ENCODE data around the gene DAB2IP. TPM values are rescaled to one million over a fixed set of nuclear protein-coding genes. Genes with fewer than 3 reads are reported as not detected.

Gene DAB2IP
- polyA plus RNA-seq, 1 donor (not counting 4 experiments of a cell fraction or from before 2014, with no cell fraction given) = 28.6 TPM

- dilution Hi-C loops (cut with MboI; ENCODE audit: extremely low pct_ligation_motif_present, low sequenced_read_pairs) = no loop called here
- Histone ChIP-seq H3K4me1 (ENCODE audit: control insufficient read depth, extremely low read depth, insufficient read depth, low read length) (no peaks in the 10 kb centered on the region), H3K27me3 (ENCODE audit: control insufficient read depth, extremely low read depth, insufficient read depth, low read length) (peaks cover 4% of the 10 kb centered on the region), H3K4me2 (ENCODE audit: control insufficient read depth, extremely low read depth, insufficient read depth, low read depth, low read length) (no peak overlapping the region), H3K79me2 (ENCODE audit: control insufficient read depth, insufficient read depth, low read length) (no peaks in the 10 kb centered on the region), H3K36me3 (ENCODE audit: control insufficient read depth in 2 of 2, extremely low read depth in 1 of 2, insufficient read depth in 2 of 2, low read length in 2 of 2) (no peaks in the 10 kb centered on the region), H3K4me3 (ENCODE audit: control insufficient read depth in 2 of 3, extremely low read depth in 1 of 3, insufficient read depth in 2 of 3, low read depth in 1 of 3, low read length in 3 of 3) (no peak overlapping the region), H2AFZ (ENCODE audit: control insufficient read depth, low read length) (no peak overlapping the region), H3K9me1 (ENCODE audit: control insufficient read depth, extremely low read depth, insufficient read depth, low read length) (no peaks in the 10 kb centered on the region), H3K27ac (ENCODE audit: control insufficient read depth, insufficient read depth, low read length) (no peak overlapping the region), H3K9ac (ENCODE audit: control insufficient read depth, extremely low read depth, insufficient read depth, low read length) (no peak overlapping the region), H4K20me1 (ENCODE audit: control insufficient read depth, extremely low read depth, insufficient read depth, low read length) (peaks cover 2% of the 10 kb centered on the region), H3K9me3 (ENCODE audit: control insufficient read depth, low read depth, low read length) (no peaks in the 10 kb centered on the region)
- TF ChIP-seq CTCF (optimal IDR thresholded peaks at IDR 0.05 in 1 of 3, IDR thresholded peaks at IDR 0.05 in 1 of 3, conservative IDR thresholded peaks at IDR 0.05 in 1 of 3; ENCODE audit: extremely low read depth in 1 of 3, insufficient read depth in 2 of 3, low read length in 3 of 3) = no peak
- no peak for TF ChIP-seq EZH2 (IDR thresholded peaks at IDR 0.05; ENCODE audit: low read length)
- DNase-seq (ENCODE audit: low read depth, low spot score) (no peak), FAIRE-seq (no peak)
Measured at GRCh38 chr9:121625590-121625989, 25.8 kb upstream of the DAB2IP start.

GRCh38 chr9:121626012-121626411 is 25.4 kb upstream of the DAB2IP start:
- Histone ChIP-seq H3K9me3 (ENCODE audit: control insufficient read depth, low read depth, low read length) (no peaks in the 10 kb centered on the region), H2AFZ (ENCODE audit: control insufficient read depth, low read length) (no peak overlapping the region), H3K79me2 (ENCODE audit: control insufficient read depth, insufficient read depth, low read length) (no peaks in the 10 kb centered on the region), H3K27me3 (ENCODE audit: control insufficient read depth, extremely low read depth, insufficient read depth, low read length) (peaks cover 4% of the 10 kb centered on the region), H4K20me1 (ENCODE audit: control insufficient read depth, extremely low read depth, insufficient read depth, low read length) (peaks cover 2% of the 10 kb centered on the region), H3K4me1 (ENCODE audit: control insufficient read depth, extremely low read depth, insufficient read depth, low read length) (no peaks in the 10 kb centered on the region), H3K9me1 (ENCODE audit: control insufficient read depth, extremely low read depth, insufficient read depth, low read length) (no peaks in the 10 kb centered on the region), H3K36me3 (ENCODE audit: control insufficient read depth in 2 of 2, extremely low read depth in 1 of 2, insufficient read depth in 2 of 2, low read length in 2 of 2) (no peaks in the 10 kb centered on the region), H3K4me3 (ENCODE audit: control insufficient read depth in 2 of 3, extremely low read depth in 1 of 3, insufficient read depth in 2 of 3, low read depth in 1 of 3, low read length in 3 of 3) (no peak overlapping the region), H3K27ac (ENCODE audit: control insufficient read depth, insufficient read depth, low read length) (no peak overlapping the region), H3K4me2 (ENCODE audit: control insufficient read depth, extremely low read depth, insufficient read depth, low read depth, low read length) (no peak overlapping the region), H3K9ac (ENCODE audit: control insufficient read depth, extremely low read depth, insufficient read depth, low read length) (no peak overlapping the region)
- TF ChIP-seq EZH2 (IDR thresholded peaks at IDR 0.05; ENCODE audit: low read length) = no peak
- TF ChIP-seq CTCF (optimal IDR thresholded peaks at IDR 0.05 in 1 of 3, IDR thresholded peaks at IDR 0.05 in 1 of 3, conservative IDR thresholded peaks at IDR 0.05 in 1 of 3; ENCODE audit: extremely low read depth in 1 of 3, insufficient read depth in 2 of 3, low read length in 3 of 3) = no peak
- FAIRE-seq = no peak
- no peak for DNase-seq (ENCODE audit: low read depth, low spot score)
- dilution Hi-C loops (cut with MboI; ENCODE audit: extremely low pct_ligation_motif_present, low sequenced_read_pairs) = no loop called here
